Uterus (tissue), 2 donors: ENCODE results near the gene PTPRJ.

Experiments used
- CTCF ChIP-seq, 4 experiments: fragments of 200-600 bp in 2 of 4; fragments of 450-650 bp in 2 of 4; sonication (generic) in 2 of 4; IDR thresholded peaks; one replicate each; pipeline ENCODE4 v1.5.1; 2016 to 2019; ENCODE audit warnings: antibody characterized with exemption in 4 of 4, mild to moderate bottlenecking in 2 of 4, moderate library complexity in 1 of 4
- POLR2A ChIP-seq, 2 donors: fragments of 450-650 bp; IDR thresholded peaks; one replicate each; pipeline ENCODE4 v1.6.1; 2016; ENCODE audit warnings: antibody characterized with exemption in 2 of 2, mild to moderate bottlenecking in 1 of 2, moderate library complexity in 1 of 2

DNA sequence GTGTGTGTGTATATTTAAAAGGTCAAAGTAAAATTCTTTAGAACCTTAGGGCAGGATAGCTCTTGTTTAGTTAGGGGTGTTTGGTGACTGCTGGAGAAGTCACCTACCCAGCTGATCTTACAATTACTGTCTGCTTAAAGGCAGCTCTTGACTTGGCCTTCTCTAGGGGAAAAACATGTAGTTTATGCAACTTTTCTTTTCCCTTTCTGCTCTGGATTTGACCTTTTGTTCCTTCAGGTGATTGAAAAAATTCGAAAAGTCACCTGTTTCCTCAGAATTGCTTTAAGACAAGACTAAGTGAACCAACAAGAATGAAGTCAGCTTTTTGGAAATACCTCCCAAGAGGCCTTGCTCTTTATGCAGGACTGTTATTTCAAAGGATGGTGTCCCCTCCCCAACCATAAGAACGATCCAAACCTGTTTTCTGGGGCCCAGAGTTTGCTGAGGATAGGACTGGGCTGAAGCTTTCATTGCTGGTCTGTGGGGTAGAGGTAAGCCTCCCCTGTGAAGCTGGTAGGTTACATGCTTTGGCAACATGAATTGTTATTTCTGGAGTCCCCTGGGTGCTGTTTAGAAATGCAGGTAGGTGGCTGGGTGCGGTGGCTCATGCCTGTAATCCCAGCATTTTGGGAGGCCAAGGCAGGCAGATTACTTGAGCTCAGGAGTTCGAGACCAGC, 111.2 kb downstream of the PTPRJ start:
- no peak for TF ChIP-seq POLR2A (IDR thresholded peaks at IDR 0.05)
- TF ChIP-seq CTCF (IDR thresholded peaks at IDR 0.05) = no peak
